ENCODE data around the gene GPR17.

The GPR17 gene

DNA sequence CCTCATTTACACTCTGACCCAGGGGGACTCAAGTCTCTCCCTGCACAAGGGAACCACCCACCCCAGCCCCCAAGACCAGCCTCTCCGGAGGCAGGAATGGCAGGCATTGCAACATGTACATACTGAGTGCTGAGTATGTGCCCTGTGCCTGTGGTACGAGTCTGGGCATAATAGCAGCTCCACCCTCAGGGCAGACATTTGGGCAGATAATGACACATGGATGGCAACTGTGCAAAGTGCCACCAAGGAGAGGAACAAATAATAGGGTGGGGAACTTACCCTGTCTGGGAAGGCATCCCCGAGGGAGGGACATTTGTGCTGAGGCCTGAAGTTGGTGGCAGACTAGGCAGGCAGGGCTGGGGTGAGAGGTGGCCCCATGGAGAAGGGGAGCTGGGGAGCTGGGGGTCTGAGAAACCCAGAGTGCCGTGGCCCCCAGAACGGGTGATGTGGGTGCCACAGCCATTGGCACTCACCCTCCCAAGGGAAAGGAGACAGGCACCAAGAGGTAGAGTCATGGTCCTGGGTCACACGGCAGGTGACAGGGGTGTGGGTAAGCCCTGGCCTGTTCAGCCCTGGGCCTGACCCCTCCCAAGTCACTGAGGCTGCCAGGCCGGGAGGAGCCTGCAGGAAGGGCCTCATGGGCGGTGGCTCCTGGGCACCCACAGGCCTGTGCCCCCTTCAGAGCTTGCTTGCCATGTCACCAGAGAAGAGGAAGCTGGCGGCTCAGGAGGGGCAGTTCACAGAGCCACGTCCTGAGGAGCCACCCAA, 15.7 kb upstream of the GPR17 start:
- DNase-seq, result no peak

DNA sequence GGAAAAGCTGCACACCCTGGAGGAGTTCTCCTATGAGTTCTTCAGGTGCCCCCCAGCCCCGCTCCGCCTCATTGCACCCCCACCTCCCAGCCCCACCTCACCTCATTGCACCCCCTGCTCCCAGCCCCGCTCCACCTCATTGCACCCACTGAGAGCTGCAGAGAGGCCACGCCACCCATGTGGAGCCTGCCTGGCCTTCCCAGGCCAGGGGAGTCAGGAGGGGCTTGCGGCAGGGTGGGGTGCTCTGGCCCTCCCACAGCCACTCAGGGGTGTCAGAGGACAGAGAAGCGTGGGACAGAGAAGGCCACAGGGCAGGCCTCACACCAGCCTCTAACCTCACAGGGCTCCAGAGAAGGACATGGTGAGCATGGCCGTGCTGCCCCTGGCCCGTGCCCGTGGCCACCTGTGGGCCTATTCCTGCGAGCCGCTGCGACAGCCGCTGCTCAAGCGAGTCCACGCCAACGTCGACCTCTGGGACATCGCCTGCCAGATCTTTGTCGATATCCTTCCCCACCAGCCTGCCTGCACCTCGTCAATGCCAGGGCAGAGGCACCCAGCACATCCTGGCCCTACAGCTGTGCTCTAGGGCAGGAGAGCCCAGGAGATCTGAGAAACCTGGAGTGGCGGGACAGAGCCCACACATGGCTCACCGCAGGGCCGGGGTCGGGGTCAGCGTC, 15.0 kb upstream of the GPR17 start:
- no peak for DNase-seq

GRCh38 chr2:127631541-127631996, 14.4 kb upstream of the GPR17 start:
- no peak for DNase-seq

DNA sequence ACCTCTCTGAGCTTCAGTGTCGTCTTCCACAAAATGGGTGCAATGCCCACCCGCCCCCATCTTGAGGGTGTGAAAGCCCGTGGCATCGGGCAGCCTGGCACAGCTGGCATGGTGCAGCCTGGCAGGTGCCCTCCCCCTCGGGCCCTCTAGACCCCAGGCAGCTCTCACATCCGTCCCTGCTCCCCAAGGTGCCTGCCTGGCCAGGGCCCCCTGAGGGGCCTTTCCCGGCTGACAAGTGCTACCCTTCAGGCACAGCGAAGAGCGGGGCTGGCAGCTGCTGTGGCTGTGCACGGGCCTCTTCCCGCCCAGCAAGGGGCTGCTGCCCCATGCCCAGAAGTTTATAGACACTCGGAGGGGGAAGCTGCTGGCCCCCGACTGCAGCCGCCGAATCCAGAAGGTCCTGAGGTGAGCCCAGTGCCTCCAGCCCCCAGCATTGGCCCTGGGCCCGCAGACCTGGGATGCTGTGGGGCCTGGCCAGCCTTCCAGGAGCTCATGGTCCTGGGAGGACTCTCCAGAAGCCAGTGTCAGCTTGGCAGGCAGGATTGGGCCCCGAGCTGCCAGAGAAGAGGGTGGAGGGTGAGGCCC, 13.9 kb upstream of the GPR17 start:
- no peak for DNase-seq

- DNase-seq, result no peak
These were observed 13.1 kb upstream of the GPR17 start for GRCh38 chr2:127632592-127633489.

DNA sequence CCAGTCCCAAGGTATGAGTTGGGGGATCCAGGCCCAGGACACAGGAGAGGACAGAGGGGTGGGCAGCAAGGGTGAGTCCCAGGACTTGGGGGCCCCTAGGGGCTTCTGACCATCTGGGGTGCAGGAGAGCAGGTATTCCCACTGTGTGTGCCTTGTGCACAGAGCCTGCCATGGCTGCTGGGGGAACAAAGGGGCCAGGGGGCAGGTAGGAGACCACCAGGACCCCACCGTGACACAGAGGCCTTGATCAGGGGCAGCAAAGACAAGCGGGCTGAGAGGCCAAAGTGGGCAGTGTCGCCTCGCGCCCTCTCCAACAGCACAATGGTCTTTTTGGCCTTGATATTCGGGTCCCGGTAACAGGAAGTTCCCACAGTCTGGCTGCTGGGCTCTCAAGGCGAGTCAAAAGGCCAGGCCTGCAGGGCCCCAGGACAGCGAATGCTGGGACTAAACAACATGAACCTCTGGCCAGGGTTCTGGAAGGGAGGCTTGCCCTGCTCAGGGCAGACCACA, 12.3 kb upstream of the GPR17 start:
- no peak for DNase-seq

DNA sequence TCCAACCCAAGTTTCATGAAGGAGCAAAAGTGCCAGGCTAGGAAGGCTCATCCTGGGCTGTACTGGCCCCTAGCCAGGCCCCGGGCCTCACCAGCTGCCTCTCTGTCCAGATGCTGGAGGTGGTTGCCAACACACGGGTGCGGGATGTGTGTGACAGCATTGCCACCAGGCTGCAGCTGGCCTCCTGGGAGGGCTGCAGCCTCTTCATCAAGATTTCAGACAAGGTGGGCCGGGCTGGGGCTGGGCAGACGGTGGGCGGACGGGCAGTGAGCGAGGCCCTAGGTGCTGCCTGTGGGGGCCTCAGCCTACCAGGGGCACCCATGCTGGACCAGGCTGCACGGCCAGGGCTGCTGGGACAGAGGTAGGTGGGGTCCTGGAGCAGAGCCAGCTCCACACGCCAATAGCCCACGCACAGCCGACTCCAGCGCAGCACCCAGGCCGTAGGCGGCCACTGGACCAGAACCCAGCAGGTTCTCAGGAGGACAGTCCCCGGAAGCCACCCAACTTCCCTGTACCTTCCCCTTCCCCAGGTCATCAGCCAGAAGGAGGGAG, 11.8 kb upstream of the GPR17 start:
- peak; percentile 66 for DNase-seq

- no peak for DNase-seq
These were observed 11.2 kb upstream of the GPR17 start for GRCh38 chr2:127634626-127635379.

DNA sequence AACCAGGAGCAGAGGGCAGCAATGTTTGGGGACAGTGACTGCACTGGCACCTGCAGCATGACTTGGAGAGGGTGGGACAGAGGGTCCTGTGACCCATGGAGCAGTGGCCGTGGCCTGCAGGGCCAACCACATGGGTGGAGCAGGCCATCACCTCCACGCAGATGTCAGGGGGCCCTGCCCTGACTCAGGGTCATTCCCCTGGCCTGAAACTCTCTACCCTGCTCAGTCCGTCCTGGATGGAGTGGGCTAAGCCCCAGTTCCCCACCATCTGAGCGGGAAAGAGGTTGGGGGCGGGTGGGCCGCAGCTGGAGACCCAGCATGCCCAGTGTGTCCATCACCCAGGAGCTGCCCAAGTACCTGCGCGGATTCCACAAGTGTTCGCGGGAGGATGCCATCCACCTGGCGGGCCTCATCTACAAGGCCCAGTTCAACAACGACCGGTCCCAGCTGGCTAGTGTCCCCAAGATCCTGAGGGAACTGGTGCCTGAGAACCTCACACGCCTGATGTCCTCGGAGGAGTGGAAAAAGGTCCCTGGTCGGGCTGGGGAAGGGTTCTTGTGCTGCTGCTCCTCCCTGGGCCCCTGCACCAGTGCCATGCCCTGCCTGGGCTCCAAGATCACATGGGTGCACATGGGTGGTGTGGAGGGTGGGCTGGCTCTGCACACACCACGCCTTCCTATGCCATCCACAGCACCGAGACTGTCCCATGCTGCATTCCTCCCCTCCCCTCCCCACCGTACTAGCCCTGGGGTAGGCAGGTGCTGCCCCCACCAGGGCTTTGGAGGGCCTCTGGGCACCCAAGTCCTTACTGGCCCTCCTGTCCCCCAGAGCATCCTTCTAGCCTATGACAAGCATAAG, 10.3 kb upstream of the GPR17 start:
- no peak for DNase-seq

DNA sequence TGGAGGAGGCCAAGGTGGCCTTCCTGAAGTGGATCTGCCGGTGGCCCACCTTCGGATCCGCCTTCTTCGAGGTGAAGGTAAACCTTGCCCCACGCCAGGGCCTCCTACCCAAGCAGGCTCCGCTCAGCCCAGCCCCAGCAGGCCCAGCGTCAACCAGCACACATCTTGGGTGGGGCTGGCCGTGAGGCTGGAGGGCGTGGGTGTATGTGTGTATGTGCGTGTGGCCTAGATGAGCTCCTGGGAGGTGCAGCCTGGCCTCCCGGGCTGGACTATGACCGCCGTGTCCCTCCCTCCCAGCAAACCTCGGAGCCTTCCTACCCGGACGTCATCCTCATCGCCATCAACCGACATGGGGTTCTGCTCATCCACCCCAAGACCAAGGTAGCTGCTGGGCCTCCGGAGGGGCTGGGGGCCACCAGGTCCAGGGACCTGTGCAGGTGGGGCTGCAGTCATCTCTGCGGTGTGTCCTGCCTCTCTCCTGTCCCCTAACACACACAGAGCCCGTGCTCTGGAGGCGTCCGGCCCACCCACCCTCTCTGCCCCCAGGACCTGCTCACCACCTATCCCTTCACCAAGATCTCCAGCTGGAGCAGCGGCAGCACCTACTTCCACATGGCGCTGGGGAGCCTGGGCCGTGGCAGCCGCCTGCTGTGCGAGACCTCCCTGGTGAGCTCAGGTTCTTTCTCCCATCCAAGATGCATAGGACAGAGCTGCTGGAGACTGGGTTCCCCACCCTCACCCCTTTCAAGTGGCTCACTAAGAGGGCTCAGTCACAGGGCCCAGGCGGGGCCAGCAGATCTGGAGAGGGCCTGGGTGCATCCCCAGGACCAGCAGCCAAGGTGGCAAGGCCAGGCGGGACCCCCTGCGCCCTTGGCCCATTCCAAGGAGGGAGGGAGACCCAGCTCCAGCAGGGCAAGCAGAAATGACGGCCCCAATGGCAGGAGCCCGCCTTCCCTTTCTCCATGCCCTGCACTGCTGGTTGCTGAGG, 9.4 kb upstream of the GPR17 start:
- DNase-seq, result no peak

DNA sequence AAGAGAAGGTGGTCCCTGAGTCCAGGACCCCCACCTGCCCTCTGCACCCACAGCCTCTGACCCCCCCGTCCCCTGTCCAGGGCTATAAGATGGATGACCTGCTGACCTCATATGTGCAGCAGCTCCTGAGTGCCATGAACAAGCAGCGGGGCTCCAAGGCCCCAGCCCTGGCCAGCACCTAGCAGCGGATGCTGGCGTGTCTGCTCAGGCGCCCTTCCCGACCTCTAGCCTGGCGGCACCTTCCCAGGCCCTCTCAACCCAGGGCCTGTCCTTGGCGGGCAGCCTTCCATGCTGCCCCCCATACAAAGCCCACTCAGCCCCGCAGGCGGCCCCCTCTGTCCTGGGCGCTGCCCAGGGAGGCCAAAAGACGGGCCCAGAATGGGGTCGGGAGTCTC, 8.7 kb upstream of the GPR17 start:
- DNase-seq, result no peak

DNA sequence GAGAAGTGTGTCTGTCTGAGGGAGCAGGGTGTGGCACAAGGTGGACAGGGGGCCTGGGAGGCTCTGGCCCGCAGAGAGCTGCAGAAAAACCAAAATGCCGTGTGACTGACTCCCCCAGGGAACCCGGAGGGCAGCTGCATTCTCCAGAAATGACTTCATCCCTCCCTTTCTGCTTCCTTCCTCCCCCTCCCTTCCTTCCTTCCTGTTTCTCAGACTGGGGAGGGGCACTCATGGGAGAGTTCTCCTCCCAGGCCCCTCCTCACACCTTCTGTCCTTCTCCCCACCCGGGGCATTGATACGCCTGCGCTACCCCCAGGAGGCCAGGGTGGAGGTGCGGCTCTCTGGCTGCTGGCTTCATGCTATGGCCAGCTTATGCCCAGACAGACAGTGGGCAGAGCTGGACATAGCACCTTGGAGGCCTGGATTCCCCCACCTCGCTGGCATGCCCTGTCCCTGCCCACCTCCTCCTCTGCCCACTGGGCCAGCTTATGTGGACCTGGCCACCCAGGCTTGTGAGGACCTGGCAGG, 8.2 kb upstream of the GPR17 start:
- DNase-seq, result no peak

GRCh38 chr2:127638361-127639110, 7.4 kb upstream of the GPR17 start:
- no peak for DNase-seq

GRCh38 chr2:127639111-127639474, 6.9 kb upstream of the GPR17 start:
- no peak for DNase-seq

- peak; percentile 75 for DNase-seq
These were observed 5.6 kb upstream of the GPR17 start for GRCh38 chr2:127640082-127641072.

GRCh38 chr2:127641133-127641532, 4.8 kb upstream of the GPR17 start:
- DNase-seq, result no peak

- no peak for DNase-seq
These were observed 4.0 kb upstream of the GPR17 start for GRCh38 chr2:127641846-127642507.

All from DMS53 (cell line).